GM23248 (cell line): Measurements from ENCODE around the gene PGRMC2.

Source experiments
- EZH2 ChIP-seq: fragments of 200-600 bp; sonication (generic); IDR thresholded peaks from 2 replicates; pipeline ENCODE4 v1.6.1; 2018; ENCODE audit warnings: antibody characterized with exemption, mild to moderate bottlenecking; ENCODE audit not compliant: insufficient read depth, poor library complexity, severe bottlenecking
- EZH2phosphoT487 ChIP-seq: fragments of 200-600 bp; sonication (generic); IDR thresholded peaks from 2 replicates; pipeline ENCODE4 v1.6.1; 2018; ENCODE audit warnings: antibody characterized with exemption, moderate library complexity, mild to moderate bottlenecking, low read depth; ENCODE audit not compliant: insufficient read depth

- no peak for TF ChIP-seq EZH2
- TF ChIP-seq EZH2phosphoT487: no peak
These were observed 3.3 kb downstream of the PGRMC2 start for GRCh38 chr4:128284317-128284716.
